H1 (cell line): ENCODE measurements around the gene GBA2.

ENCODE experiments used
- GABPA ChIP-seq: IDR thresholded peaks from 2 replicates; pipeline ENCODE4 v1.6.1; 2011; ENCODE audit warnings: mild to moderate bottlenecking, low read length, moderate library complexity, borderline replicate concordance; ENCODE audit not compliant: insufficient read depth
- POLR2A ChIP-seq, 2 experiments: IDR thresholded peaks; 1 replicate in 1 of 2; 2 replicates in 1 of 2; pipeline ENCODE4 v1.6.1; 2011; ENCODE audit warnings: low read depth in 2 of 2, low read length in 2 of 2, mild to moderate bottlenecking in 2 of 2; ENCODE audit errors: control extremely low read depth in 1 of 2

GRCh38 chr9:35758475-35759050 is 9.5 kb upstream of the GBA2 start:
- TF ChIP-seq GABPA (no peak), POLR2A (IDR thresholded peaks at IDR 0.05; ENCODE audit: control extremely low read depth in 1 of 2, low read depth in 2 of 2, low read length in 2 of 2) (no peak)
